Peyer's patch (tissue), 4 donors: ENCODE measurements around the gene NCAPD3. TPM values are rescaled to one million over a fixed set of nuclear protein-coding genes. Genes with fewer than 3 reads are reported as not detected.

Source experiments
- DNase-seq, 3 donors: peaks; one replicate each; pipeline ENCODE4 v3.0.0-alpha.2; 2017 to 2019
- H3K27ac ChIP-seq, 4 donors: fragments of 200-600 bp; sonication (generic); one replicate each; pipeline ENCODE4 v1.5.1; 2016 to 2019
- H3K27me3 ChIP-seq, 2 donors: fragments of 200-600 bp; sonication (generic); one replicate each; pipeline ENCODE4 v1.5.1; 2019
- H3K36me3 ChIP-seq, 3 donors: fragments of 200-600 bp; sonication (generic); one replicate each; pipeline ENCODE4 v1.5.1; 2016 to 2019
- H3K4me1 ChIP-seq, 4 donors: fragments of 200-600 bp; sonication (generic); one replicate each; pipeline ENCODE4 v1.5.1; 2016 to 2019
- H3K4me3 ChIP-seq, 4 donors: fragments of 200-600 bp; sonication (generic); 1 replicate in 3 of 4; 2 replicates in 1 of 4; pipeline ENCODE4 v1.5.1; 2016 to 2019; ENCODE audit warnings: mild to moderate bottlenecking in 1 of 4
- H3K9me3 ChIP-seq, 4 donors: fragments of 200-600 bp; sonication (generic); one replicate each; pipeline ENCODE4 v1.5.1; 2016 to 2019; ENCODE audit warnings: mild to moderate bottlenecking in 1 of 4
- POLR2A ChIP-seq, 2 donors: fragments of 450-650 bp; IDR thresholded peaks; one replicate each; pipeline ENCODE4 v1.5.1; 2017; ENCODE audit warnings: antibody characterized with exemption in 2 of 2, mild to moderate bottlenecking in 2 of 2, moderate library complexity in 2 of 2
- total RNA-seq, 4 donors: library from RNA; depleted of rRNA; stranded (reverse); fragments of >200 nt; gene quantifications; one replicate each; pipeline ENCODE4 v1.1.0, GENCODE V29; 2016
- TF ChIP-seq, protein P1 (sequence below), 6 experiments: fragments of 450-650 bp in 4 of 6; fragments of 200-600 bp in 2 of 6; sonication (generic) in 1 of 6; IDR thresholded peaks; one replicate each; pipeline ENCODE4 v1.5.1; 2017 to 2019; ENCODE audit warnings: antibody characterized with exemption in 6 of 6, mild to moderate bottlenecking in 3 of 6, moderate library complexity in 1 of 6

NCAPD3 gene
- total RNA-seq, 4 donors from 2014 or later = 12.5 to 30.5 (median 13.9) TPM

GRCh38 chr11:134229126-134229790, 5.5 kb upstream of the NCAPD3 start:
- no peak for DNase-seq
- Histone ChIP-seq H3K36me3 (peaks cover 0 to 4% (median 0%) of the 10 kb centered on the region in 3 donors), H3K4me1 (peaks cover 0 to 34% (median 3%) of the 10 kb centered on the region in 4 donors), H3K27me3 (no peaks in the 10 kb centered on the region), H3K9me3 (no peaks in the 10 kb centered on the region), H3K4me3 (no peak overlapping the region), H3K27ac (no peak overlapping the region)
- TF ChIP-seq, protein P1, sequence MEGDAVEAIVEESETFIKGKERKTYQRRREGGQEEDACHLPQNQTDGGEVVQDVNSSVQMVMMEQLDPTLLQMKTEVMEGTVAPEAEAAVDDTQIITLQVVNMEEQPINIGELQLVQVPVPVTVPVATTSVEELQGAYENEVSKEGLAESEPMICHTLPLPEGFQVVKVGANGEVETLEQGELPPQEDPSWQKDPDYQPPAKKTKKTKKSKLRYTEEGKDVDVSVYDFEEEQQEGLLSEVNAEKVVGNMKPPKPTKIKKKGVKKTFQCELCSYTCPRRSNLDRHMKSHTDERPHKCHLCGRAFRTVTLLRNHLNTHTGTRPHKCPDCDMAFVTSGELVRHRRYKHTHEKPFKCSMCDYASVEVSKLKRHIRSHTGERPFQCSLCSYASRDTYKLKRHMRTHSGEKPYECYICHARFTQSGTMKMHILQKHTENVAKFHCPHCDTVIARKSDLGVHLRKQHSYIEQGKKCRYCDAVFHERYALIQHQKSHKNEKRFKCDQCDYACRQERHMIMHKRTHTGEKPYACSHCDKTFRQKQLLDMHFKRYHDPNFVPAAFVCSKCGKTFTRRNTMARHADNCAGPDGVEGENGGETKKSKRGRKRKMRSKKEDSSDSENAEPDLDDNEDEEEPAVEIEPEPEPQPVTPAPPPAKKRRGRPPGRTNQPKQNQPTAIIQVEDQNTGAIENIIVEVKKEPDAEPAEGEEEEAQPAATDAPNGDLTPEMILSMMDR (IDR thresholded peaks at IDR 0.05) = no peak
- TF ChIP-seq POLR2A (IDR thresholded peaks at IDR 0.05) = no peak

DNA sequence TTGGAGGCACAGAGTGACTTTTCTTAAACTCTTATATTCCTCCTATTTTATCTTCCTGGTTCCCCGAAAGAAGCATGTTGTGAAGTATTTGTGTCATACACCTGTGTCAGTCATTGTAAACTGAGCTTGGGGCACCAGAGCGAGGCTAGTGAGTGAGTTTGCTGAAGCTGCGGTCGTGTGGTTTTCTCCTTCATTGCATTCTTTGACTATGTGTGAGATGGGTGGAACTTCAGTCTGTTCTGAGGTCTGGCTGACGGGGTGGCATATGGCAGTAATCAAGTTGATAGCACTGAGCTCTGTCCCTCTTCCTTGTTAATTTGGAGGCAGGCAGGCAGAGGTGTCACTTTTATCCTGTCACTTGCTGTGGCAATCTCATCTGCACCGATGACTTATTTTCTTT, 4.9 kb upstream of the NCAPD3 start:
- Histone ChIP-seq H3K36me3 (peaks cover 0 to 4% (median 0%) of the 10 kb centered on the region in 3 donors), H3K27ac (no peak overlapping the region), H3K4me3 (no peak overlapping the region), H3K9me3 (no peaks in the 10 kb centered on the region), H3K27me3 (no peaks in the 10 kb centered on the region), H3K4me1 (peaks cover 0 to 35% (median 3%) of the 10 kb centered on the region in 4 donors)
- no peak for TF ChIP-seq POLR2A (IDR thresholded peaks at IDR 0.05)
- TF ChIP-seq, protein P1 (IDR thresholded peaks at IDR 0.05) = no peak
- DNase-seq = peak in 2 of 3 donors; percentile 81 to 86

- no peaks in the 10 kb centered on the region for H3K36me3 ChIP-seq
- no peaks in the 10 kb centered on the region for H3K9me3 ChIP-seq
- no peak for DNase-seq
- no peak overlapping the region for H3K4me3 ChIP-seq
- H3K27ac ChIP-seq = no peak overlapping the region
- no peaks in the 10 kb centered on the region for H3K27me3 ChIP-seq
- TF ChIP-seq, protein P1 (IDR thresholded peaks at IDR 0.05) = no peak
- TF ChIP-seq POLR2A (IDR thresholded peaks at IDR 0.05) = no peak
- H3K4me1 ChIP-seq = peaks cover 0 to 47% (median 5%) of the 10 kb centered on the region in 4 donors
Observed at GRCh38 chr11:134226806-134227325, 3.1 kb upstream of the NCAPD3 start.

DNA sequence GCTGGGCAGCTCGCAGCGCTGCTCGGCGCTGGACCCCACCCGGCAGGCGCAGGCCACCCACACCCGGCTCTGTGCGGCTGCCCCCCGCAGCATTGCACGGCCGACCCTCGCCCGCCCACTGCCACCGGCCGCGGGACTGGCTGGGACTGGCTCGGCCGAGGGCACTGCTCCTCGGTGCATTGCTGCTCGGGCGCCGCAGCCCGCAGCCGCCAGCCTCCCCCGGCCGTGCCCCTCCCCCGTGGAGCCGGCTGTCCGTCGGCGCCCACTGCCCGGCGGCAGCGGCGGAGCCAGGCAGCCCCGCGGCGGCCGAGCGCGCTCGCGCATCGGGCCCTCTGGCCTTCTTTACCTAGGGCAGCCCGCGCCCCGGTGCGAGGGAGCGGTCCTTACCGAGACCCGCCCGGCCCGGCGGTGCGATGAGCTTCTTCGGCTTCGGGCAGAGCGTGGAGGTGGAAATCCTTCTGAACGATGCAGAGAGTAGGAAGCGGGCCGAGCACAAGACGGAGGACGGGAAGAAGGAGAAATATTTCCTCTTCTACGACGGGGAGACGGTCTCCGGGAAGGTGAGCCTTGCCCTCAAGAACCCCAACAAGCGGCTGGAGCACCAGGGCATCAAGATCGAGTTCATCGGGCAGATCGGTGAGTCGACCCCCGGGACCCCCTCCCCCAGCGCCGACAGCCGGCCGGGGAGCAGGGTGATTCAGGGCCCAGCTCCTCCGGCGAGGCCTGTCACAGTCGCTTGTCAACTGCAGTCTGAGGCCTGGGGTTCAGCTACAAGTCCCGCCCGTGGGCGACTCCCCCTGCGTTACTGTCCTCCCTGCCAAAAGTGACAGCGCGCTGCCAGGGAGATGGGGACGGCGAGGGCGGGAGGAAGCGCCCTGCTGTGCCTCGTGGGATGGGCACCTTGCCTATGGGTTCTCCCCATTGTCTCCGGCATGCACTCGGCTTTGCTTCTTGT, 1.2 kb upstream of the NCAPD3 start:
- Histone ChIP-seq H3K4me1 (peaks cover 0 to 47% (median 5%) of the 10 kb centered on the region in 4 donors), H3K27me3 (no peaks in the 10 kb centered on the region), H3K27ac (peak overlapping the region; percentile 87 to 93 (median 92)), H3K36me3 (no peaks in the 10 kb centered on the region), H3K9me3 (no peaks in the 10 kb centered on the region), H3K4me3 (peak overlapping the region; percentile 62 to 98 (median 86))
- TF ChIP-seq, protein P1 (IDR thresholded peaks at IDR 0.05) = no peak
- TF ChIP-seq POLR2A (IDR thresholded peaks at IDR 0.05) = no peak
- DNase-seq = peak; percentile 57 to 67 (median 66)

DNA sequence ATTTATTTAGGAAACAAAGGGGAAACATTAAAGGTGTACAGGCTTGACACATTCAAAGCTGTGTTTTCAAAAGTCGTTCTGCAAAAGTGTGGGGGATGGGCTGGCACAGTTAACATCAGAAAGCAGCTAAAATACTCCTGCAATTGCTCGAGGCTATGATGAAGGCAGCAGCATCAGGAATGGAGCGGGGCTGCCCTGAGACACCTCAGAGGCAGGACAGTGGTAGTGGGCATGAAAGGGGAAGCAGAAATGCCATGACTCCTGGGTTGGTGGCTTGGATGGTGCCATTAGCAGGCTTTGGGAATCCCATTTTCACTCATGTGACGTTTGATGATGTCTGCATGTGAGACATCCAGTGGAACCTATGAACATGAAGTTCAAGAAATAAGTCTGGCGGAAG, 646 bp downstream of the NCAPD3 start:
- no peak for TF ChIP-seq POLR2A (IDR thresholded peaks at IDR 0.05)
- TF ChIP-seq, protein P1 (IDR thresholded peaks at IDR 0.05) = no peak
- no peak for DNase-seq
- H3K27ac ChIP-seq = peak overlapping the region in 1 of 4 donors; percentile 93

More for the DNA sequence above, 646 bp downstream of the NCAPD3 start:
- peak overlapping the region; percentile 62 to 98 (median 86) for H3K4me3 ChIP-seq
- peaks cover 0 to 12% (median 0%) of the 10 kb centered on the region in 3 donors for H3K36me3 ChIP-seq
- H3K4me1 ChIP-seq = peaks cover 0 to 38% (median 5%) of the 10 kb centered on the region in 4 donors
- H3K9me3 ChIP-seq = no peaks in the 10 kb centered on the region
- H3K27me3 ChIP-seq = no peaks in the 10 kb centered on the region
